VCaP (cell line): ENCODE results near the gene DNAJC30.

ENCODE experiments used
- H3K27ac ChIP-seq: fragments of 450-650 bp; 2 replicates; pipeline ENCODE4 v1.5.1; 2017
- CTCF ChIP-seq: fragments of 450-650 bp; conservative IDR thresholded peaks from 2 replicates; pipeline ENCODE4 v1.5.1; 2017; ENCODE audit warnings: mild to moderate bottlenecking, moderate library complexity

Gene DNAJC30

GRCh38 chr7:73645643-73646174 lies 37.5 kb downstream of the DNAJC30 start:
- H3K27ac ChIP-seq: no peak overlapping the region

GRCh38 chr7:73644688-73645286 lies 38.5 kb downstream of the DNAJC30 start:
- TF ChIP-seq CTCF: no peak
- no peak overlapping the region for H3K27ac ChIP-seq

More at GRCh38 chr7:73645643-73646174, 37.5 kb downstream of the DNAJC30 start:
- no peak for TF ChIP-seq CTCF

GRCh38 chr7:73642834-73643233 lies 40.4 kb downstream of the DNAJC30 start:
- no peak for TF ChIP-seq CTCF
- H3K27ac ChIP-seq: no peak overlapping the region

GRCh38 chr7:73638911-73639310 lies 44.3 kb downstream of the DNAJC30 start:
- no peak for TF ChIP-seq CTCF
- no peak overlapping the region for H3K27ac ChIP-seq

- H3K27ac ChIP-seq: no peak overlapping the region
- no peak for TF ChIP-seq CTCF
Measured at GRCh38 chr7:73635428-73636200, 47.6 kb downstream of the DNAJC30 start.

- no peak for TF ChIP-seq CTCF
- H3K27ac ChIP-seq: no peak overlapping the region
Measured at GRCh38 chr7:73633844-73634243, 49.4 kb downstream of the DNAJC30 start.

- H3K27ac ChIP-seq: no peak overlapping the region
- TF ChIP-seq CTCF: no peak
Measured at GRCh38 chr7:73633323-73633722, 49.9 kb downstream of the DNAJC30 start.
